ENCODE results near the gene PLK1.

The PLK1 gene

GRCh38 chr16:23679986-23680336 is 1.3 kb downstream of the PLK1 start:
- no peak for DNase-seq (ENCODE audit: low read depth)

- no peak for DNase-seq (ENCODE audit: low read depth)
Observed at GRCh38 chr16:23682181-23682580, 3.5 kb downstream of the PLK1 start.

GRCh38 chr16:23683487-23683886 is 4.8 kb downstream of the PLK1 start:
- no peak for DNase-seq (ENCODE audit: low read depth)

- DNase-seq (ENCODE audit: low read depth): no peak
Observed at GRCh38 chr16:23687034-23687808, 8.5 kb downstream of the PLK1 start.

- no peak for DNase-seq (ENCODE audit: low read depth)
Observed at GRCh38 chr16:23689442-23690187, 10.9 kb downstream of the PLK1 start.

GRCh38 chr16:23690771-23691482 is 12.2 kb downstream of the PLK1 start:
- DNase-seq (ENCODE audit: low read depth): no peak

GRCh38 chr16:23691483-23692189 is 12.9 kb downstream of the PLK1 start:
- DNase-seq (ENCODE audit: low read depth): no peak

- DNase-seq (ENCODE audit: low read depth): no peak
Observed at GRCh38 chr16:23692190-23692837, 13.6 kb downstream of the PLK1 start.

GRCh38 chr16:23694265-23694643 is 15.6 kb downstream of the PLK1 start:
- DNase-seq (ENCODE audit: low read depth): no peak

- DNase-seq (ENCODE audit: low read depth): no peak
Observed at GRCh38 chr16:23694644-23695373, 16.1 kb downstream of the PLK1 start.

- no peak for DNase-seq (ENCODE audit: low read depth)
Observed at GRCh38 chr16:23695756-23696155, 17.1 kb downstream of the PLK1 start.

GRCh38 chr16:23699100-23699499 is 20.4 kb downstream of the PLK1 start:
- no peak for DNase-seq (ENCODE audit: low read depth)

GRCh38 chr16:23700093-23700492 is 21.4 kb downstream of the PLK1 start:
- DNase-seq (ENCODE audit: low read depth): no peak

- DNase-seq (ENCODE audit: low read depth): no peak
Observed at GRCh38 chr16:23700509-23700908, 21.8 kb downstream of the PLK1 start.

GRCh38 chr16:23701045-23701444 is 22.4 kb downstream of the PLK1 start:
- no peak for DNase-seq (ENCODE audit: low read depth)

- DNase-seq (ENCODE audit: low read depth): no peak
Observed at GRCh38 chr16:23702951-23703350, 24.3 kb downstream of the PLK1 start.

- DNase-seq (ENCODE audit: low read depth): no peak
Observed at GRCh38 chr16:23704772-23705516, 26.3 kb downstream of the PLK1 start.

- DNase-seq (ENCODE audit: low read depth): no peak
Observed at GRCh38 chr16:23705517-23705902, 26.8 kb downstream of the PLK1 start.

GRCh38 chr16:23706439-23706838 is 27.8 kb downstream of the PLK1 start:
- no peak for DNase-seq (ENCODE audit: low read depth)

GRCh38 chr16:23709536-23709935 is 30.8 kb downstream of the PLK1 start:
- no peak for DNase-seq (ENCODE audit: low read depth)

Data from stimulated activated CD4-positive, alpha-beta T cell treated with anti-CD3 and anti-CD28 coated beads, Interleukin-2, amount 100 ng/mL, for 4 hours (primary cell).